Measurements from ENCODE around the gene ZNF274. TPM values are rescaled to one million over a fixed set of nuclear protein-coding genes. Genes with fewer than 3 reads are reported as not detected.
"Not testable (repeated sequence)": the region's sequence is repeated elsewhere in the genome, so short reads cannot be mapped to it uniquely, and the experiment has no call there.

The ZNF274 gene
- total RNA-seq, result 10 to 100 TPM; 19.0 to 63.9 (median 26.4) TPM

DNA sequence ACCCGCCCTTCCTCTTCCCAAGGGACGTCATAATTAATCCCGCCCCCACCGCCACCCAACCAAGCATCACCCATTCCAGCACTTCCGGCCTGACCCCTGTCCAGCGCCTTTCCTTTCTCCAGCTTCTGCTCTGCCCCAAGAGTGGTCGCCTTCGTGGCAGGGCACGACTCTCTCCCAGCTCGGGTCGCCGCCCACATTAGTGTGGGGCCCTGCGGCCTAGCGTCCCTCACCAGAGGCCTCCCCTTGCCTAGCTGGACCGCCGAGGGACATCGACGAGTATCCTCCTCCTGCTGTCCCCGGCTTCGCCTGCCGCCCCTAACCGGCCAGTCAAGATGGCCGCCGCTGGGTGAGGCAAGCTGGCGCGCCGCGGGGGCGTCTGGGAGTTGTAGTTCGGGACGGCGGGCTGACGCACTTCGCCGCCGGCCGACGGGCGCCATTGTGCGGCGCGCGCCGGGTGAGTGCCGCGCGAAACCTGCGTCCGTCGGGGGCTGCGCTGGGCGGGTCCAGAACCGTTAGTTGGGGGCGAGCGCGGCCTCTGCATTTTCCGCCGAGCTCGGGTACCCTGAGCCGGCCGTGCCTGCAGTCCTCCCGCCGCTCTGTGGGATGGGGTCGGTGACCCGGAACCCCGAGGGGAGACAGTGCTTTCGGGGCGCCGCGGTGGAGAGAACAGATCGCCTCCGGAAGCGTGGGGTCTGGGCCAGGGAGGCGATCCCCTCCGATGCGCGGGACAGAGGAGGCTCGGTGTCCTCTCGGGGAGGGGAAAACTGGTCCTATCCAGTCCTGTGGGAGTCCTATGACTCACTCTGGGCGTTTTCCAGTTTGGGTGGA, at the start of gene ZNF274:
Gene ZNF274 (plus strand): TSS at position 73 of the 828 bp plus-strand sequence. CDS start 905 bp downstream, outside the sequence.
- Histone ChIP-seq H3K9me3 (peaks cover 87 to 100% (median 93%) of the 10 kb centered on the region in 4 donors), H3K36me3 (peaks cover 20 to 38% (median 32%) of the 10 kb centered on the region in 4 donors), H3K4me1 (peaks cover 0 to 11% (median 0%) of the 10 kb centered on the region in 4 donors), H3K27me3 (no peaks in the 10 kb centered on the region), H3K4me3 (peak within 1 kb of the TSS; percentile 57 to 90 (median 68)), H3K27ac (peak within 1 kb of the TSS; percentile 94 to 100 (median 98))
- TF ChIP-seq, protein P1, sequence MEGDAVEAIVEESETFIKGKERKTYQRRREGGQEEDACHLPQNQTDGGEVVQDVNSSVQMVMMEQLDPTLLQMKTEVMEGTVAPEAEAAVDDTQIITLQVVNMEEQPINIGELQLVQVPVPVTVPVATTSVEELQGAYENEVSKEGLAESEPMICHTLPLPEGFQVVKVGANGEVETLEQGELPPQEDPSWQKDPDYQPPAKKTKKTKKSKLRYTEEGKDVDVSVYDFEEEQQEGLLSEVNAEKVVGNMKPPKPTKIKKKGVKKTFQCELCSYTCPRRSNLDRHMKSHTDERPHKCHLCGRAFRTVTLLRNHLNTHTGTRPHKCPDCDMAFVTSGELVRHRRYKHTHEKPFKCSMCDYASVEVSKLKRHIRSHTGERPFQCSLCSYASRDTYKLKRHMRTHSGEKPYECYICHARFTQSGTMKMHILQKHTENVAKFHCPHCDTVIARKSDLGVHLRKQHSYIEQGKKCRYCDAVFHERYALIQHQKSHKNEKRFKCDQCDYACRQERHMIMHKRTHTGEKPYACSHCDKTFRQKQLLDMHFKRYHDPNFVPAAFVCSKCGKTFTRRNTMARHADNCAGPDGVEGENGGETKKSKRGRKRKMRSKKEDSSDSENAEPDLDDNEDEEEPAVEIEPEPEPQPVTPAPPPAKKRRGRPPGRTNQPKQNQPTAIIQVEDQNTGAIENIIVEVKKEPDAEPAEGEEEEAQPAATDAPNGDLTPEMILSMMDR (IDR thresholded peaks at IDR 0.05), result peak in 3 of 6 experiments; percentile 21 to 41 (median 28)
- peak in 3 of 4 donors; percentile 88 to 96 (median 90) for TF ChIP-seq POLR2A (IDR thresholded peaks at IDR 0.05)
- TF ChIP-seq POLR2AphosphoS5 (IDR thresholded peaks at IDR 0.05), result peak in 1 of 2 donors; percentile 93
- TF ChIP-seq EP300 (IDR thresholded peaks at IDR 0.05), result no peak
- peak; percentile 91 to 99 for DNase-seq
- WGBS, 2 donors, result 0 to 1% methylated on average over 7 to 40 of the region's 80 CpGs
- ATAC-seq (ENCODE audit: low FRiP score in 2 of 2), result peak; percentile 96 to 98

DNA sequence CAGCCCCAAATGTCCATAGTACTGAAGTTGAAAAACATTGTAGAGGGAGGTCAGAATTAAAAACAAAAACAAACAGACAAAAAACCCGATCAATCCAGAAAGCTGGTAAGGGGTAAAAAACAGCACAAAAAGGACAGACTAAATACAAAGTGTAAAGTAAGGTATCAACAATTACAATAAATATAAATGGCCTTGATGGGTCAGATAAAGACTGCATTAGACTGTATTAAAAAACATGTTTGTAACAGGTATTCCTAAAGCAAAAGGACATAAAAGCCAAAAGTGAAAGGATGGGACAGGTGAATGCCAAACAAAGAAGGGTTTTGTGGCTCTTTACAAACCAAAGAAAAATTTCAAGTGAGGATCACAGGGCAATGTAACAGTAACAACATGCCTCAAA, 48.6 kb upstream of the ZNF274 start:
- H3K4me1 ChIP-seq, result no peaks in the 10 kb centered on the region
- DNase-seq (no peak), ATAC-seq (ENCODE audit: low FRiP score in 2 of 2) (no peak)
- no peaks in the 10 kb centered on the region for H3K27me3 ChIP-seq
- H3K4me3 ChIP-seq, result no peak overlapping the region
- peaks cover 9 to 100% (median 77%) of the 10 kb centered on the region in 4 donors for H3K36me3 ChIP-seq
- TF ChIP-seq POLR2A (IDR thresholded peaks at IDR 0.05) (no peak), POLR2AphosphoS5 (IDR thresholded peaks at IDR 0.05) (no peak), EP300 (IDR thresholded peaks at IDR 0.05) (no peak)
- TF ChIP-seq, protein P1 (IDR thresholded peaks at IDR 0.05), result no peak
- H3K9me3 ChIP-seq, result peaks cover 99 to 100% (median 100%) of the 10 kb centered on the region in 4 donors
- H3K27ac ChIP-seq, result no peak overlapping the region
- WGBS, 2 donors, result 94 to 100% methylated on average over 1 of the region's 1 CpG

DNA sequence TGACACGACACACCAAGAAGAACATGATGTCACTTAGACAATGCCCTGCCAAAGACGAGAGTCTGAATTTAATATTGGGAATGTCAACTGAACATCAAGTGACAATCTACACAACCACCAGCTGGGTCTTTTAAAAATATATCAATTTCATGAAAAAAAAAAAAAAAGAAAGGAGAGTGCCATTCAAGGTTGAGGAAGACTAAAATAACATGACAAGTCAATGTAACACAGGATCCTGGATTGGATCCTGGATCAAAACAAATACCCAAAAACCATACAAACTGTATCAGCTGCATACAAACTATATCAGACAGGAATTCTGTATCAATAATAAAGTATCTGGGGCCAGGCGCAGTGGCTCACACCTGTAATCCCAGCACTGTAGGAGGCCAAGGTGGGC, 37.0 kb upstream of the ZNF274 start:
- H3K9me3 ChIP-seq, result peaks cover 43 to 85% (median 75%) of the 10 kb centered on the region in 4 donors
- WGBS, 2 donors, result 92 to 99% methylated on average over 3 of the region's 3 CpGs
- no peak overlapping the region for H3K27ac ChIP-seq
- H3K36me3 ChIP-seq, result peaks cover 0 to 29% (median 21%) of the 10 kb centered on the region in 4 donors
- ATAC-seq (ENCODE audit: low FRiP score in 2 of 2) (no peak), DNase-seq (no peak)
- no peaks in the 10 kb centered on the region for H3K27me3 ChIP-seq
- H3K4me1 ChIP-seq, result peaks cover 0 to 18% (median 6%) of the 10 kb centered on the region in 4 donors
- no peak for TF ChIP-seq POLR2A (IDR thresholded peaks at IDR 0.05)
- no peak for TF ChIP-seq EP300 (IDR thresholded peaks at IDR 0.05)
- no peak for TF ChIP-seq POLR2AphosphoS5 (IDR thresholded peaks at IDR 0.05)
- TF ChIP-seq, protein P1 (IDR thresholded peaks at IDR 0.05), result no peak
- H3K4me3 ChIP-seq, result no peak overlapping the region

DNA sequence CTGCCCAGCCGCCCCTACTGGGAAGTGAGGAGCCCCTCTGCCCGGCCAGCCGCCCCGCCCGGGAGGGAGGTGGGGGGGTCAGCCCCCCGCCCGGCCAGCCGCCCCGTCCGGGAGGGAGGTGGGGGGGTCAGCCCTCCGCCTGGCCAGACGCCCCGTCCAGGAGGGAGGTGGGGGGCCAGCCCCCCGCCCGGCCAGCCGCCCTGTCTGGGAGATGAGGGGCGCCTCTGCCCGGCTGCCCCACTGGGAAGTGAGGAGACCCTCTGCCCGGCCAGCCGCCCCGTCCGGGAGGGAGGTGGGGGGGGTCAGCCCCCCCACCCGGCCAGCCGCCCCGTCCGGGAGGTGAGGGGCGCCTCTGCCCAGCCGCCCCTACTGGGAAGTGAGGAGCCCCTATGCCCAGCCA, 35.4 kb upstream of the ZNF274 start:
- peaks cover 30 to 69% (median 61%) of the 10 kb centered on the region in 4 donors for H3K9me3 ChIP-seq
- 100% methylated on average over 2 to 5 of the region's 28 CpGs for WGBS, 2 donors
- not testable (repeated sequence) for H3K27me3 ChIP-seq; ATAC-seq (ENCODE audit: low FRiP score in 2 of 2); H3K27ac ChIP-seq; H3K4me3 ChIP-seq
- H3K36me3 ChIP-seq, result peaks cover 0 to 13% (median 5%) of the 10 kb centered on the region in 4 donors
- H3K4me1 ChIP-seq, result peaks cover 0 to 21% (median 12%) of the 10 kb centered on the region in 4 donors
- peak in 1 of 2 donors; percentile 42 for DNase-seq

DNA sequence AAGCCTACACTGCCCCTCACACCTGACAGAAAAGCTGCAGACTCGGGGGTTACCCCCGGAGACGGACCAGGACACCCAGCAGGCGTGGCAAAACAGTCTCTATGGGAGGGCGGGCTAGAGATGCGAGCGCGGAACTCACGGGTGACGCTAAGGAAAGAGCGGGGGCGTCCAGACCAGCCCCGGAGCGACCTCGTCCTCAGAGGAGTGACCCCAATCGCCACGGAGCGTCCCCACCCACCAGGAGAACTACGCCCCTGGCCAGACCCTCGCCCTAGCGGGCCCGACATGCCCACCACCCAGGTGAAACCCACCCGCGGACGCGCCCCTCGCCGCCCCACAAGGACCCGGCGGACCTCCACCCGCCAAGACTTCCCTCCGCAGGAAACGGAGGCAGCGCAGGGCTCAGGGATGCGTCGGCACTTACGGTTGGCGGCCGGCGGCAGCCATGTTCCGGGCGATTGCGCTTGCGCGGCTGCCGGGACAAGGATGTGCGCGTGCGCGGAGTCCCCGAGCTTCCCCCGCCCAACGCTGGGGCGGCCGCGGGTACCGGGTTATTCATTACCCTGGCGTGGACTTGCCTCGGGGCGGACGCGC, 32.4 kb upstream of the ZNF274 start, which contains the start of gene ZNF329:
Gene ZNF329 (minus strand): TSS at position 462 of the 594 bp plus-strand sequence. CDS start 21,286 bp downstream, outside the sequence.
- ATAC-seq (ENCODE audit: low FRiP score in 2 of 2), result peak; percentile 70 to 78
- Histone ChIP-seq H3K27me3 (no peaks in the 10 kb centered on the region), H3K27ac (peak within 1 kb of the TSS; percentile 81 to 91 (median 84)), H3K4me3 (peak within 1 kb of the TSS; percentile 79 to 92 (median 84)), H3K4me1 (peaks cover 11 to 42% (median 20%) of the 10 kb centered on the region in 4 donors), H3K9me3 (peaks cover 11 to 42% (median 36%) of the 10 kb centered on the region in 4 donors), H3K36me3 (peaks cover 0 to 4% (median 0%) of the 10 kb centered on the region in 4 donors)
- DNase-seq, result peak; percentile 77 to 97
- no peak for TF ChIP-seq EP300 (IDR thresholded peaks at IDR 0.05)
- TF ChIP-seq, protein P1 (IDR thresholded peaks at IDR 0.05), result peak in 3 of 6 experiments; percentile 20 to 50 (median 37)
- peak in 1 of 2 donors; percentile 71 for TF ChIP-seq POLR2AphosphoS5 (IDR thresholded peaks at IDR 0.05)
- TF ChIP-seq POLR2A (IDR thresholded peaks at IDR 0.05), result peak in 2 of 4 donors; percentile 28 to 53
- 1% methylated on average over 22 to 41 of the region's 62 CpGs for WGBS, 2 donors
